Esophagus squamous epithelium (tissue), 5 donors: ENCODE measurements around the gene SLC16A7. TPM values are rescaled to one million over a fixed set of nuclear protein-coding genes. Genes with fewer than 3 reads are reported as not detected.

Experiments used
- DNase-seq: peaks from one replicate; lab custom pipeline; 2025; lab: John Stamatoyannopoulos, UW
- H3K27ac ChIP-seq, 4 donors: fragments of 200-600 bp; sonication (generic); one replicate each; pipeline ENCODE4 v1.5.1; 2016 to 2019; ENCODE audit warnings: mild to moderate bottlenecking in 1 of 4
- H3K27me3 ChIP-seq, 4 donors: fragments of 200-600 bp; sonication (generic); 1 replicate in 3 of 4; 2 replicates in 1 of 4; pipeline versions ENCODE4 v1.5.1 to v1.6.0; 2017 to 2021; ENCODE audit warnings: antibody characterized with exemption in 1 of 4
- H3K36me3 ChIP-seq, 3 donors: fragments of 200-600 bp; sonication (generic); one replicate each; pipeline ENCODE4 v1.5.1; 2016 to 2019
- H3K4me1 ChIP-seq, 3 donors: fragments of 200-600 bp; sonication (generic); one replicate each; pipeline ENCODE4 v1.5.1; 2017 to 2019
- H3K4me3 ChIP-seq, 4 donors: fragments of 200-600 bp; sonication (generic); 1 replicate in 3 of 4; 2 replicates in 1 of 4; pipeline ENCODE4 v1.5.1; 2016 to 2019; ENCODE audit warnings: mild to moderate bottlenecking in 2 of 4, moderate library complexity in 1 of 4
- H3K9me3 ChIP-seq, 3 donors: fragments of 200-600 bp; sonication (generic); one replicate each; pipeline ENCODE4 v1.5.1; 2016 to 2019
- CTCF ChIP-seq, 6 experiments: fragments of 450-650 bp in 4 of 6; fragments of 200-600 bp in 2 of 6; sonication (generic) in 2 of 6; IDR thresholded peaks; one replicate each; pipeline ENCODE4 v1.5.1; 2016 to 2019; ENCODE audit warnings: antibody characterized with exemption in 6 of 6, mild to moderate bottlenecking in 4 of 6, moderate library complexity in 4 of 6
- POLR2A ChIP-seq, 4 donors: fragments of 450-650 bp; IDR thresholded peaks; one replicate each; pipeline ENCODE4 v1.6.1; 2017; ENCODE audit warnings: antibody characterized with exemption in 4 of 4, mild to moderate bottlenecking in 4 of 4, moderate library complexity in 3 of 4
- WGBS, 2 donors: methylation state at CpG; one replicate each; pipeline ENCODE4 v1.1.5; 2018; 5-methylcytosine and 5-hydroxymethylcytosine counted together
- intact Hi-C: fragments of 100-400 bp; cut with DNase I; formaldehyde crosslinking; loops from one replicate; pipeline ENCODE4 v1.15.0; 2022
- total RNA-seq, 4 donors: library from RNA; depleted of rRNA; stranded (reverse); fragments of >200 nt; gene quantifications; one replicate each; pipeline ENCODE4 v1.1.0, GENCODE V29; 2016
- donor health status: DM: yes; HTN: yes; CAD: no.

SLC16A7 gene
- total RNA-seq, 4 donors from 2014 or later = 55.3 to 82.1 (median 72.9) TPM

- WGBS, 2 donors = 69 to 100% methylated on average over 1 of the region's 1 CpG
- H3K4me1 ChIP-seq = no peaks in the 10 kb centered on the region
- no peak for TF ChIP-seq POLR2A (IDR thresholded peaks at IDR 0.05)
- no peak for TF ChIP-seq CTCF (IDR thresholded peaks at IDR 0.05)
- intact Hi-C loops = no loop called here
- no peaks in the 10 kb centered on the region for H3K9me3 ChIP-seq
- H3K4me3 ChIP-seq = no peak overlapping the region
- H3K27me3 ChIP-seq = no peaks in the 10 kb centered on the region
- no peaks in the 10 kb centered on the region for H3K36me3 ChIP-seq
- DNase-seq = no peak
- H3K27ac ChIP-seq = no peak overlapping the region
Measured at GRCh38 chr12:59587710-59588109, 8.1 kb upstream of the SLC16A7 start.

GRCh38 chr12:59593761-59594160, 2.1 kb upstream of the SLC16A7 start:
- TF ChIP-seq CTCF (IDR thresholded peaks at IDR 0.05) (no peak), POLR2A (IDR thresholded peaks at IDR 0.05) (no peak)
- H3K4me1 ChIP-seq = peaks cover 8 to 26% (median 9%) of the 10 kb centered on the region in 3 donors
- intact Hi-C loops = no loop called here
- H3K36me3 ChIP-seq = no peaks in the 10 kb centered on the region
- H3K4me3 ChIP-seq = no peak overlapping the region
- WGBS, 2 donors = 97 to 100% methylated on average over 1 of the region's 1 CpG
- H3K27me3 ChIP-seq = no peaks in the 10 kb centered on the region
- no peak for DNase-seq
- H3K27ac ChIP-seq = no peak overlapping the region
- H3K9me3 ChIP-seq = no peaks in the 10 kb centered on the region

- intact Hi-C loops = no loop called here
- no peaks in the 10 kb centered on the region for H3K27me3 ChIP-seq
- H3K27ac ChIP-seq = peak overlapping the region; percentile 95 to 98 (median 98)
- TF ChIP-seq CTCF (IDR thresholded peaks at IDR 0.05) (no peak), POLR2A (IDR thresholded peaks at IDR 0.05) (no peak)
- WGBS, 2 donors = 36 to 48% methylated on average over 4 of the region's 4 CpGs
- no peaks in the 10 kb centered on the region for H3K9me3 ChIP-seq
- peaks cover 9 to 38% (median 14%) of the 10 kb centered on the region in 3 donors for H3K4me1 ChIP-seq
- peak overlapping the region; percentile 75 to 89 (median 79) for H3K4me3 ChIP-seq
- no peak for DNase-seq
- H3K36me3 ChIP-seq = no peaks in the 10 kb centered on the region
Measured at GRCh38 chr12:59594943-59595500, 807 bp upstream of the SLC16A7 start.

- Histone ChIP-seq H3K4me1 (peaks cover 9 to 43% (median 17%) of the 10 kb centered on the region in 3 donors), H3K27ac (peak overlapping the region; percentile 95 to 98 (median 98)), H3K9me3 (no peaks in the 10 kb centered on the region), H3K27me3 (no peaks in the 10 kb centered on the region), H3K4me3 (peak overlapping the region; percentile 75 to 89 (median 79)), H3K36me3 (no peaks in the 10 kb centered on the region)
- no peak for DNase-seq
- intact Hi-C loops = no loop called here
- no peak for TF ChIP-seq POLR2A (IDR thresholded peaks at IDR 0.05)
- no peak for TF ChIP-seq CTCF (IDR thresholded peaks at IDR 0.05)
- 0% methylated on average over 4 to 5 of the region's 5 CpGs for WGBS, 2 donors
Measured at GRCh38 chr12:59595565-59595882, 305 bp upstream of the SLC16A7 start.

- H3K27ac ChIP-seq = peak overlapping the region; percentile 95 to 98 (median 98)
Measured at GRCh38 chr12:59597385-59597781, 1.6 kb downstream of the SLC16A7 start.

More at GRCh38 chr12:59597385-59597781, 1.6 kb downstream of the SLC16A7 start:
- Histone ChIP-seq H3K4me1 (peaks cover 9 to 47% (median 17%) of the 10 kb centered on the region in 3 donors), H3K9me3 (no peaks in the 10 kb centered on the region), H3K4me3 (peak overlapping the region; percentile 75 to 89 (median 79)), H3K36me3 (no peaks in the 10 kb centered on the region), H3K27me3 (no peaks in the 10 kb centered on the region)
- 6 to 8% methylated on average over 2 of the region's 2 CpGs for WGBS, 2 donors
- intact Hi-C loops = no loop called here
- peak in 2 of 6 experiments; percentile 13 to 20 for TF ChIP-seq CTCF (IDR thresholded peaks at IDR 0.05)
- TF ChIP-seq POLR2A (IDR thresholded peaks at IDR 0.05) = peak in 1 of 4 donors; percentile 66
- no peak for DNase-seq
